ENCODE data around the gene PDE11A. TPM values are rescaled to one million over a fixed set of nuclear protein-coding genes. Genes with fewer than 3 reads are reported as not detected.

PDE11A gene
- total and polyA plus RNA-seq, 2 experiments from 2014 or later = 0.08 to 0.73 TPM

- Mint-ChIP-seq H3K4me1 (no peaks in the 10 kb centered on the region), H3K9me3 (peaks cover 8% of the 10 kb centered on the region; the same call in 2 of the 3 replicates), H3K27ac (no peak overlapping the region), H3K36me3 (ENCODE audit: low read depth) (no peaks in the 10 kb centered on the region), H3K4me3 (no peak overlapping the region), H3K27me3 (ENCODE audit: insufficient read depth, low read depth, poor library complexity) (peaks cover 2% of the 10 kb centered on the region)
- Histone ChIP-seq H3K4me3 (no peak overlapping the region), H3K4me2 (no peak overlapping the region), H4K20me1 (replicated peaks; ENCODE audit: insufficient read depth) (no peaks in the 10 kb centered on the region), H3K27me3 (ENCODE audit: insufficient read depth) (no peaks in the 10 kb centered on the region), H3K79me2 (replicated peaks; ENCODE audit: insufficient read depth) (no peaks in the 10 kb centered on the region), H3F3A (replicated peaks; ENCODE audit: low read depth) (no peaks in the 10 kb centered on the region), H3K4me1 (ENCODE audit: insufficient read depth) (no peaks in the 10 kb centered on the region), H3K27ac (ENCODE audit: low read depth) (no peak overlapping the region), H2AFZ (no peak overlapping the region), H3K36me3 (ENCODE audit: insufficient read depth) (no peaks in the 10 kb centered on the region), H3K9me2 (ENCODE audit: insufficient read depth) (no peaks in the 10 kb centered on the region)
- peak; percentile 54; the same call in 2 of the 3 replicates for ATAC-seq
- no peak for TF ChIP-seq CREB1 (CRISPR knock-in tag; IDR thresholded peaks at IDR 0.05; ENCODE audit: low read depth)
- TF ChIP-seq EZH2phosphoT487 (IDR thresholded peaks at IDR 0.05; ENCODE audit: unreplicated experiment) = no peak
- no peak for TF ChIP-seq ZNF114 (CRISPR knock-in tag; IDR thresholded peaks at IDR 0.05)
- peak; percentile 3 for DNase-seq (ENCODE audit: low spot score)
Observed at GRCh38 chr2:177852389-177852788, 220.2 kb downstream of the PDE11A start.

GRCh38 chr2:177843188-177843587 lies 229.4 kb downstream of the PDE11A start:
- Mint-ChIP-seq H3K9me3 (peaks cover 17% of the 10 kb centered on the region), H3K36me3 (ENCODE audit: low read depth) (peaks cover 3% of the 10 kb centered on the region; the same call in 2 of the 3 replicates), H3K27me3 (ENCODE audit: insufficient read depth, low read depth, poor library complexity) (no peaks in the 10 kb centered on the region), H3K4me1 (no peaks in the 10 kb centered on the region), H3K4me3 (no peak overlapping the region), H3K27ac (no peak overlapping the region)
- ATAC-seq (no peak), DNase-seq (ENCODE audit: low spot score) (no peak)
- H2AFZ ChIP-seq = no peak overlapping the region
- no peak overlapping the region for H3K4me3 ChIP-seq
- no peaks in the 10 kb centered on the region for H3K4me1 ChIP-seq (ENCODE audit: insufficient read depth)
- no peaks in the 10 kb centered on the region for H3K79me2 ChIP-seq (replicated peaks; ENCODE audit: insufficient read depth)
- H3K27me3 ChIP-seq (ENCODE audit: insufficient read depth) = no peaks in the 10 kb centered on the region
- H4K20me1 ChIP-seq (replicated peaks; ENCODE audit: insufficient read depth) = no peaks in the 10 kb centered on the region
- no peaks in the 10 kb centered on the region for H3F3A ChIP-seq (replicated peaks; ENCODE audit: low read depth)
- H3K36me3 ChIP-seq (ENCODE audit: insufficient read depth) = no peaks in the 10 kb centered on the region
- peaks cover 8% of the 10 kb centered on the region; the same call in 1 of the 2 replicates for H3K9me2 ChIP-seq (ENCODE audit: insufficient read depth)
- no peak overlapping the region for H3K4me2 ChIP-seq
- no peak overlapping the region for H3K27ac ChIP-seq (ENCODE audit: low read depth)
- TF ChIP-seq CREB1 (CRISPR knock-in tag; IDR thresholded peaks at IDR 0.05; ENCODE audit: low read depth) (no peak), ZNF114 (CRISPR knock-in tag; IDR thresholded peaks at IDR 0.05) (no peak), EZH2phosphoT487 (IDR thresholded peaks at IDR 0.05; ENCODE audit: unreplicated experiment) (no peak), POLR2AphosphoS5 (IDR thresholded peaks at IDR 0.05; ENCODE audit: low read depth) (no peak), ZNF331 (CRISPR knock-in tag; IDR thresholded peaks at IDR 0.05; ENCODE audit: low read depth) (no peak), STAT1 (IDR thresholded peaks at IDR 0.05; ENCODE audit: unreplicated experiment) (no peak), EZH2 (IDR thresholded peaks at IDR 0.05; ENCODE audit: low read depth, unreplicated experiment) (no peak)
- TF ChIP-seq, protein P1, sequence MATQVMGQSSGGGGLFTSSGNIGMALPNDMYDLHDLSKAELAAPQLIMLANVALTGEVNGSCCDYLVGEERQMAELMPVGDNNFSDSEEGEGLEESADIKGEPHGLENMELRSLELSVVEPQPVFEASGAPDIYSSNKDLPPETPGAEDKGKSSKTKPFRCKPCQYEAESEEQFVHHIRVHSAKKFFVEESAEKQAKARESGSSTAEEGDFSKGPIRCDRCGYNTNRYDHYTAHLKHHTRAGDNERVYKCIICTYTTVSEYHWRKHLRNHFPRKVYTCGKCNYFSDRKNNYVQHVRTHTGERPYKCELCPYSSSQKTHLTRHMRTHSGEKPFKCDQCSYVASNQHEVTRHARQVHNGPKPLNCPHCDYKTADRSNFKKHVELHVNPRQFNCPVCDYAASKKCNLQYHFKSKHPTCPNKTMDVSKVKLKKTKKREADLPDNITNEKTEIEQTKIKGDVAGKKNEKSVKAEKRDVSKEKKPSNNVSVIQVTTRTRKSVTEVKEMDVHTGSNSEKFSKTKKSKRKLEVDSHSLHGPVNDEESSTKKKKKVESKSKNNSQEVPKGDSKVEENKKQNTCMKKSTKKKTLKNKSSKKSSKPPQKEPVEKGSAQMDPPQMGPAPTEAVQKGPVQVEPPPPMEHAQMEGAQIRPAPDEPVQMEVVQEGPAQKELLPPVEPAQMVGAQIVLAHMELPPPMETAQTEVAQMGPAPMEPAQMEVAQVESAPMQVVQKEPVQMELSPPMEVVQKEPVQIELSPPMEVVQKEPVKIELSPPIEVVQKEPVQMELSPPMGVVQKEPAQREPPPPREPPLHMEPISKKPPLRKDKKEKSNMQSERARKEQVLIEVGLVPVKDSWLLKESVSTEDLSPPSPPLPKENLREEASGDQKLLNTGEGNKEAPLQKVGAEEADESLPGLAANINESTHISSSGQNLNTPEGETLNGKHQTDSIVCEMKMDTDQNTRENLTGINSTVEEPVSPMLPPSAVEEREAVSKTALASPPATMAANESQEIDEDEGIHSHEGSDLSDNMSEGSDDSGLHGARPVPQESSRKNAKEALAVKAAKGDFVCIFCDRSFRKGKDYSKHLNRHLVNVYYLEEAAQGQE (IDR thresholded peaks at IDR 0.05; ENCODE audit: unreplicated experiment) = no peak
- TF ChIP-seq, protein P2, sequence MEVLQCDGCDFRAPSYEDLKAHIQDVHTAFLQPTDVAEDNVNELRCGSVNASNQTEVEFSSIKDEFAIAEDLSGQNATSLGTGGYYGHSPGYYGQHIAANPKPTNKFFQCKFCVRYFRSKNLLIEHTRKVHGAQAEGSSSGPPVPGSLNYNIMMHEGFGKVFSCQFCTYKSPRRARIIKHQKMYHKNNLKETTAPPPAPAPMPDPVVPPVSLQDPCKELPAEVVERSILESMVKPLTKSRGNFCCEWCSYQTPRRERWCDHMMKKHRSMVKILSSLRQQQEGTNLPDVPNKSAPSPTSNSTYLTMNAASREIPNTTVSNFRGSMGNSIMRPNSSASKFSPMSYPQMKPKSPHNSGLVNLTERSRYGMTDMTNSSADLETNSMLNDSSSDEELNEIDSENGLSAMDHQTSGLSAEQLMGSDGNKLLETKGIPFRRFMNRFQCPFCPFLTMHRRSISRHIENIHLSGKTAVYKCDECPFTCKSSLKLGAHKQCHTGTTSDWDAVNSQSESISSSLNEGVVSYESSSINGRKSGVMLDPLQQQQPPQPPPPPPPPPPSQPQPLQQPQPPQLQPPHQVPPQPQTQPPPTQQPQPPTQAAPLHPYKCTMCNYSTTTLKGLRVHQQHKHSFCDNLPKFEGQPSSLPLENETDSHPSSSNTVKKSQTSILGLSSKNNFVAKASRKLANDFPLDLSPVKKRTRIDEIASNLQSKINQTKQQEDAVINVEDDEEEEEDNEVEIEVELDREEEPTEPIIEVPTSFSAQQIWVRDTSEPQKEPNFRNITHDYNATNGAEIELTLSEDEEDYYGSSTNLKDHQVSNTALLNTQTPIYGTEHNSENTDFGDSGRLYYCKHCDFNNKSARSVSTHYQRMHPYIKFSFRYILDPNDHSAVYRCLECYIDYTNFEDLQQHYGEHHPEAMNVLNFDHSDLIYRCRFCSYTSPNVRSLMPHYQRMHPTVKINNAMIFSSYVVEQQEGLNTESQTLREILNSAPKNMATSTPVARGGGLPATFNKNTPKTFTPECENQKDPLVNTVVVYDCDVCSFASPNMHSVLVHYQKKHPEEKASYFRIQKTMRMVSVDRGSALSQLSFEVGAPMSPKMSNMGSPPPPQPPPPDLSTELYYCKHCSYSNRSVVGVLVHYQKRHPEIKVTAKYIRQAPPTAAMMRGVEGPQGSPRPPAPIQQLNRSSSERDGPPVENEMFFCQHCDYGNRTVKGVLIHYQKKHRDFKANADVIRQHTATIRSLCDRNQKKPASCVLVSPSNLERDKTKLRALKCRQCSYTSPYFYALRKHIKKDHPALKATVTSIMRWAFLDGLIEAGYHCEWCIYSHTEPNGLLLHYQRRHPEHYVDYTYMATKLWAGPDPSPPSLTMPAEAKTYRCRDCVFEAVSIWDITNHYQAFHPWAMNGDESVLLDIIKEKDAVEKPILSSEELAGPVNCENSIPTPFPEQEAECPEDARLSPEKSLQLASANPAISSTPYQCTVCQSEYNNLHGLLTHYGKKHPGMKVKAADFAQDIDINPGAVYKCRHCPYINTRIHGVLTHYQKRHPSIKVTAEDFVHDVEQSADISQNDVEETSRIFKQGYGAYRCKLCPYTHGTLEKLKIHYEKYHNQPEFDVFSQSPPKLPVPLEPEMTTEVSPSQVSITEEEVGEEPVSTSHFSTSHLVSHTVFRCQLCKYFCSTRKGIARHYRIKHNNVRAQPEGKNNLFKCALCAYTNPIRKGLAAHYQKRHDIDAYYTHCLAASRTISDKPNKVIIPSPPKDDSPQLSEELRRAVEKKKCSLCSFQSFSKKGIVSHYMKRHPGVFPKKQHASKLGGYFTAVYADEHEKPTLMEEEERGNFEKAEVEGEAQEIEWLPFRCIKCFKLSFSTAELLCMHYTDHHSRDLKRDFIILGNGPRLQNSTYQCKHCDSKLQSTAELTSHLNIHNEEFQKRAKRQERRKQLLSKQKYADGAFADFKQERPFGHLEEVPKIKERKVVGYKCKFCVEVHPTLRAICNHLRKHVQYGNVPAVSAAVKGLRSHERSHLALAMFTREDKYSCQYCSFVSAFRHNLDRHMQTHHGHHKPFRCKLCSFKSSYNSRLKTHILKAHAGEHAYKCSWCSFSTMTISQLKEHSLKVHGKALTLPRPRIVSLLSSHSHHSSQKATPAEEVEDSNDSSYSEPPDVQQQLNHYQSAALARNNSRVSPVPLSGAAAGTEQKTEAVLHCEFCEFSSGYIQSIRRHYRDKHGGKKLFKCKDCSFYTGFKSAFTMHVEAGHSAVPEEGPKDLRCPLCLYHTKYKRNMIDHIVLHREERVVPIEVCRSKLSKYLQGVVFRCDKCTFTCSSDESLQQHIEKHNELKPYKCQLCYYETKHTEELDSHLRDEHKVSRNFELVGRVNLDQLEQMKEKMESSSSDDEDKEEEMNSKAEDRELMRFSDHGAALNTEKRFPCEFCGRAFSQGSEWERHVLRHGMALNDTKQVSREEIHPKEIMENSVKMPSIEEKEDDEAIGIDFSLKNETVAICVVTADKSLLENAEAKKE (CRISPR knock-in tag; IDR thresholded peaks at IDR 0.05) = no peak
- TF ChIP-seq, protein P3, sequence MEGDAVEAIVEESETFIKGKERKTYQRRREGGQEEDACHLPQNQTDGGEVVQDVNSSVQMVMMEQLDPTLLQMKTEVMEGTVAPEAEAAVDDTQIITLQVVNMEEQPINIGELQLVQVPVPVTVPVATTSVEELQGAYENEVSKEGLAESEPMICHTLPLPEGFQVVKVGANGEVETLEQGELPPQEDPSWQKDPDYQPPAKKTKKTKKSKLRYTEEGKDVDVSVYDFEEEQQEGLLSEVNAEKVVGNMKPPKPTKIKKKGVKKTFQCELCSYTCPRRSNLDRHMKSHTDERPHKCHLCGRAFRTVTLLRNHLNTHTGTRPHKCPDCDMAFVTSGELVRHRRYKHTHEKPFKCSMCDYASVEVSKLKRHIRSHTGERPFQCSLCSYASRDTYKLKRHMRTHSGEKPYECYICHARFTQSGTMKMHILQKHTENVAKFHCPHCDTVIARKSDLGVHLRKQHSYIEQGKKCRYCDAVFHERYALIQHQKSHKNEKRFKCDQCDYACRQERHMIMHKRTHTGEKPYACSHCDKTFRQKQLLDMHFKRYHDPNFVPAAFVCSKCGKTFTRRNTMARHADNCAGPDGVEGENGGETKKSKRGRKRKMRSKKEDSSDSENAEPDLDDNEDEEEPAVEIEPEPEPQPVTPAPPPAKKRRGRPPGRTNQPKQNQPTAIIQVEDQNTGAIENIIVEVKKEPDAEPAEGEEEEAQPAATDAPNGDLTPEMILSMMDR (conservative IDR thresholded peaks at IDR 0.05; ENCODE audit: low read depth in 2 of 2) = no peak
